HUES6 (cell line): Measurements from ENCODE around the gene RING1.

Source experiments
- H3K27ac ChIP-seq: 2 replicates; pipeline ENCODE4 v1.7.0; 2013; ENCODE audit warnings: low read depth, mild to moderate bottlenecking, low read length, inconsistent platforms
- H3K27me3 ChIP-seq: 2 replicates; pipeline ENCODE4 v1.6.1; 2013; ENCODE audit warnings: low read length; ENCODE audit not compliant: control insufficient read depth, insufficient read depth
- H3K36me3 ChIP-seq: 2 replicates; pipeline ENCODE4 v1.6.1; 2013; ENCODE audit warnings: low read length; ENCODE audit not compliant: control insufficient read depth, insufficient read depth
- H3K4me1 ChIP-seq: 2 replicates; pipeline ENCODE4 v1.6.1; 2013; ENCODE audit warnings: low read length; ENCODE audit not compliant: control insufficient read depth, insufficient read depth
- H3K4me3 ChIP-seq: 2 replicates; pipeline ENCODE4 v1.5.1; 2013; ENCODE audit warnings: low read depth, low read length
- H3K9ac ChIP-seq: one replicate; pipeline ENCODE4 v1.6.1; 2013; ENCODE audit warnings: mild to moderate bottlenecking, low read length
- H3K9me3 ChIP-seq: 2 replicates; pipeline ENCODE4 v1.6.1; 2013; ENCODE audit warnings: low read depth, low read length; ENCODE audit not compliant: control insufficient read depth, insufficient read depth

The RING1 gene

DNA sequence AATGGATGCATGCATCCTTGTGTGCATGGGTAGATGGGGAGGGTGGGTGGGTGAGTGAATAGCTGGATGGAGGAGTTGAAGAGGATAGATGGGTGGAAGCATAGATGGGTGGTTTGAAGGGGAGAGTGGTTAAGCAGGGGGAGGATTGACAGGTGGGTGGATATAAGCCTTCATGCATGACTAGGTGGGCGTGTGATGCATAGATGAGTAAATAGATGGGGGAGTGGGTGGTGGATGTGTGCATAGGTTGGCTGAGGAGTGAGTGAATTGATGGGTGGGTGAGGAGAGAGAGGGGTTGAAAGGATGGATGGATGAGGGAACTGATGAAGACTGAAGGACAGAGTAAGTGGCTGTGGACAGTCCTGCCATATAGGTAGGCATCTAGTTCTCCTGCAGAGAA, 20.5 kb upstream of the RING1 start:
- Histone ChIP-seq H3K36me3 (no peaks in the 10 kb centered on the region), H3K4me1 (peaks cover 8% of the 10 kb centered on the region; the same call in 1 of the 2 replicates), H3K9ac (no peak overlapping the region), H3K4me3 (no peak overlapping the region), H3K9me3 (no peaks in the 10 kb centered on the region), H3K27ac (no peak overlapping the region), H3K27me3 (peaks cover 76% of the 10 kb centered on the region)

- Histone ChIP-seq H3K27me3 (peaks cover 84% of the 10 kb centered on the region), H3K4me3 (no peak overlapping the region), H3K9me3 (no peaks in the 10 kb centered on the region), H3K36me3 (peaks cover under 1% of the 10 kb centered on the region), H3K27ac (no peak overlapping the region), H3K9ac (no peak overlapping the region), H3K4me1 (peaks cover 8% of the 10 kb centered on the region; the same call in 1 of the 2 replicates)
Observed at GRCh38 chr6:33189164-33189563, 19.1 kb upstream of the RING1 start.

GRCh38 chr6:33189625-33190448, 18.5 kb upstream of the RING1 start:
- peaks cover 8% of the 10 kb centered on the region; the same call in 1 of the 2 replicates for H3K4me1 ChIP-seq
- H3K4me3 ChIP-seq, result no peak overlapping the region
- H3K9me3 ChIP-seq, result no peaks in the 10 kb centered on the region
- no peak overlapping the region for H3K9ac ChIP-seq
- H3K27me3 ChIP-seq, result peaks cover 77% of the 10 kb centered on the region
- peaks cover 7% of the 10 kb centered on the region for H3K36me3 ChIP-seq
- H3K27ac ChIP-seq, result no peak overlapping the region

DNA sequence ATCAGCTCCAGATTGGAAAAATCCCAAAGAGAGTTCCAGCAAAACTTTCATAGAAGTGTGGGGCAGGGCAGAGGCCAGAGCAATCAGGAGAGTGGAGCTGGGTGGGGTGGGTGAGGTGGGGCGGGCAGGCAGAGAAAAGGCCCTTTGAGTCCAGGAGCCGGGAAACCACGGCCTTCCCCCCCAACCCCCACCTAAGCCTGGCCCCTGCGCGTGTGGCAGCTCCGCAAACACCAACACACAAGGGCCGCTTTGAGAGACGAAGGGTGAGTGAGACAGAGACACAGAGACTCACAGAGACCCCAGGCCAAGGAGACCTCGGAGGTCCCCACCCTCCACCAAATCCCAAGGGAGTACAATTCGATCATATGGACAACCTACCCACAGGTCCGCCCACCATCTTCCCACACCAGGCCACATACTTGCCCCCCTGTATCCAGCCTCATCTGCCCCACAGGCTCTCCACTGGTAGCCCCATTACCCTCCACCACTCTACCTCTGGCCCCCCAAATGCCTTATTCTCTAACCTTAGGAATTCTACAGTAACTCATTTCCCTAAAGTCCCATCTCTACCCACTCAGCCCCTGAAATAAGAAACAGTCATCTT, 17.7 kb upstream of the RING1 start:
- Histone ChIP-seq H3K36me3 (peaks cover 15% of the 10 kb centered on the region), H3K27me3 (peaks cover 76% of the 10 kb centered on the region), H3K9me3 (no peaks in the 10 kb centered on the region), H3K27ac (no peak overlapping the region), H3K4me3 (no peak overlapping the region), H3K9ac (no peak overlapping the region), H3K4me1 (peaks cover 8% of the 10 kb centered on the region; the same call in 1 of the 2 replicates)

- Histone ChIP-seq H3K36me3 (peaks cover 22% of the 10 kb centered on the region), H3K27me3 (peaks cover 68% of the 10 kb centered on the region), H3K27ac (no peak overlapping the region), H3K9ac (no peak overlapping the region), H3K4me1 (peaks cover 8% of the 10 kb centered on the region; the same call in 1 of the 2 replicates), H3K4me3 (peak overlapping the region; percentile 61), H3K9me3 (no peaks in the 10 kb centered on the region)
Observed at GRCh38 chr6:33191383-33192104, 16.8 kb upstream of the RING1 start.

- Histone ChIP-seq H3K9me3 (no peaks in the 10 kb centered on the region), H3K27me3 (peaks cover 62% of the 10 kb centered on the region), H3K27ac (no peak within 1 kb of the TSS), H3K4me3 (peak within 1 kb of the TSS; percentile 70), H3K9ac (peak within 1 kb of the TSS; percentile 35), H3K36me3 (peaks cover 26% of the 10 kb centered on the region), H3K4me1 (peaks cover 8% of the 10 kb centered on the region; the same call in 1 of the 2 replicates)
Observed at GRCh38 chr6:33192105-33192646, 16.1 kb upstream of the RING1 start, which contains the start of gene COL11A2. Gene COL11A2 (minus strand): TSS chr6:33192467. CDS start chr6:33192240, 227 bp downstream.

DNA sequence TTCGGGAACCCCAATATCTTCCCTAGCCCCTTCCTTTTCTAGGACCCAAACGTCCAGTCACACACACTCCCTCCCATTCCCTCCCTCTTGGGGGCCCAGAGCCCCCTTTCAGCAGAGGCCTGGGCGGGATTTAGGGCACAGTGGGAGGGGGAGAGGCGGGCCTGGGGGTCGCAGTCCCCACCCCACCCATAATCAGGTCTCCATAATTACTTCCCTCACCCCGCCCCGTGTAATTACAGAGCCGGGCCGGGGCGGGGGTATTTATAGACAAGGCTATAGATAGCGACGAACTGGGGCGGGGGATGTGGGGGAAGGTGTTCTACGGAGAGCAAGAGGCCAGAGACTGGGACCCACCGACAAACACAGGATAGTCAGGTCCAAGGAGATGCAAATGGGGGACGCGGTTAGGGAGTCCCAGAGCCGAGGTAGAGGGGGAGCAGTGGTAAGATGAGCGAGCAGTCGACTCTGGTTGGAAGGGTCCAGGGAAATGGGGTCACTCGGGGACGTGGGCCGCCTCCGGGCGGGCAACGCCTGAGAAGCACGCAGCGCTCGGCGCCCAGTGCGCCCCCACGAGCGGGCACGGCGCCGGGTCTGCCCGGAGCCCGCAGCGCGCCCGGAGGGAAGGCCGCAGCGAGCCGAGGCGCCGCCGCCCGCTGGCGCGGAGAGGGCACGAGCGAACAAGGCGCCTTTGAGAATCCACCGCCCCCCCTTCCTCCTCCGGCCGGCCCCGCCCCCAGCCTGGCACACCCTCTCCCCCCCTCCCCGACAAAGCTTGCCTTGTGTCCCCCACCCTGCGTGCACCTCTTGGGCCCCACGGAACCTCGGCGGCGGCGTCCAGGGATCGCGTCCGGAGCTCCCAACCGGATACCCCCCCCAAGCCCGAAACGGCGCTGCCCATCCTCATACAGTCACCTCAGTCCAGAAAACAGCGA, 15.4 kb upstream of the RING1 start:
- Histone ChIP-seq H3K4me3 (peak overlapping the region; percentile 70), H3K4me1 (peaks cover 12% of the 10 kb centered on the region; the same call in 1 of the 2 replicates), H3K9me3 (no peaks in the 10 kb centered on the region), H3K27me3 (peaks cover 56% of the 10 kb centered on the region), H3K9ac (peak overlapping the region; percentile 35), H3K27ac (no peak overlapping the region), H3K36me3 (peaks cover 26% of the 10 kb centered on the region)

DNA sequence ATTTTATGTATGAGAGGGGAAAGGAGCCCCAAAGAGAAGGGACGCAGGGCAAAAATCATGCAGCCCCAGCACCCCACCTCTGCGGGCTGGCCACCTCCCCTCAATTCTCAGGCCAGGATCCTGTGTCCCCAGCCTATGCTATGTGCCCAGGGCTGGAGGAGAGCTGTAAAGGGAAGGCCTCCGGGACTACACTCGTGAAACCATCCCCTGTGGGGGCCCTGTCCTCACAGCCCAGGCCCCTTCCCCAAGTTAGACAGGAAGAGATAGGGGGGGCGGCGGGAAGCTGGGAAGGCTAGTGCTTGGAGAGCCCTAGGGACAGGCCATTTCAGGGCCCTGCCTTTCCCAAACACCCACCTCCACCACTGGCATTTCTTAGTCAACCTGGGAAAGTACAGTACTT, 14.7 kb upstream of the RING1 start:
- H3K4me1 ChIP-seq, result peaks cover 15% of the 10 kb centered on the region; the same call in 1 of the 2 replicates
- H3K36me3 ChIP-seq, result peaks cover 26% of the 10 kb centered on the region
- H3K27me3 ChIP-seq, result peaks cover 50% of the 10 kb centered on the region
- H3K27ac ChIP-seq, result no peak overlapping the region
- no peak overlapping the region for H3K9ac ChIP-seq
- H3K4me3 ChIP-seq, result peak overlapping the region; percentile 70
- H3K9me3 ChIP-seq, result no peaks in the 10 kb centered on the region

- H3K9ac ChIP-seq, result no peak overlapping the region
- H3K27ac ChIP-seq, result no peak overlapping the region
- peaks cover 26% of the 10 kb centered on the region for H3K36me3 ChIP-seq
- no peaks in the 10 kb centered on the region for H3K9me3 ChIP-seq
- no peak overlapping the region for H3K4me3 ChIP-seq
- peaks cover 41% of the 10 kb centered on the region for H3K27me3 ChIP-seq
- peaks cover 18% of the 10 kb centered on the region; the same call in 1 of the 2 replicates for H3K4me1 ChIP-seq
Observed at GRCh38 chr6:33194431-33194979, 13.8 kb upstream of the RING1 start.
